ENCODE measurements around the gene CSNK1E.

The CSNK1E gene

GRCh38 chr22:38300946-38301345, 16.3 kb downstream of the CSNK1E start:
- H3K4me3 ChIP-seq (replicated peaks; ENCODE audit: low read depth, low read length): no peak overlapping the region
- TF ChIP-seq CTCF (IDR thresholded peaks at IDR 0.05; ENCODE audit: low read length, missing control alignments): no peak
- no peak for DNase-seq (ENCODE audit: low read depth)

GRCh38 chr22:38300197-38300945, 16.9 kb downstream of the CSNK1E start:
- DNase-seq (ENCODE audit: low read depth): no peak
- no peak for TF ChIP-seq CTCF (IDR thresholded peaks at IDR 0.05; ENCODE audit: low read length, missing control alignments)
- H3K4me3 ChIP-seq (replicated peaks; ENCODE audit: low read depth, low read length): no peak overlapping the region

GRCh38 chr22:38299770-38300102, 17.5 kb downstream of the CSNK1E start:
- DNase-seq (ENCODE audit: low read depth): no peak
- no peak for TF ChIP-seq CTCF (IDR thresholded peaks at IDR 0.05; ENCODE audit: low read length, missing control alignments)
- no peak overlapping the region for H3K4me3 ChIP-seq (replicated peaks; ENCODE audit: low read depth, low read length)

- no peak overlapping the region for H3K4me3 ChIP-seq (replicated peaks; ENCODE audit: low read depth, low read length)
- DNase-seq (ENCODE audit: low read depth): peak; percentile 96
Observed at GRCh38 chr22:38298312-38299005, 18.8 kb downstream of the CSNK1E start.

GRCh38 chr22:38296372-38296771, 20.9 kb downstream of the CSNK1E start:
- no peak for DNase-seq (ENCODE audit: low read depth)
- no peak for TF ChIP-seq CTCF (IDR thresholded peaks at IDR 0.05; ENCODE audit: low read length, missing control alignments)
- no peak overlapping the region for H3K4me3 ChIP-seq (replicated peaks; ENCODE audit: low read depth, low read length)

More at GRCh38 chr22:38298312-38299005, 18.8 kb downstream of the CSNK1E start:
- peak; percentile 48 for TF ChIP-seq CTCF (IDR thresholded peaks at IDR 0.05; ENCODE audit: low read length, missing control alignments)

GRCh38 chr22:38295863-38296262, 21.4 kb downstream of the CSNK1E start:
- no peak for TF ChIP-seq CTCF (IDR thresholded peaks at IDR 0.05; ENCODE audit: low read length, missing control alignments)
- no peak for DNase-seq (ENCODE audit: low read depth)
- no peak overlapping the region for H3K4me3 ChIP-seq (replicated peaks; ENCODE audit: low read depth, low read length)
